ENCODE data around the gene ZNF324. TPM values are rescaled to one million over a fixed set of nuclear protein-coding genes. Genes with fewer than 3 reads are reported as not detected.

Gene ZNF324
- total and polyA plus RNA-seq, 2 of the 8 experiments (the other 6 are each of a cell fraction or from before 2014, with no cell fraction given), result 5.1 to 5.8 TPM

GRCh38 chr19:58471736-58472135 lies 4.9 kb downstream of the ZNF324 start:
- no peak overlapping the region for H3K4ac ChIP-seq (replicated peaks; ENCODE audit: insufficient read length, low read depth, low read length)
- H3K18ac ChIP-seq (ENCODE audit: extremely low read depth, low read length), result no peak overlapping the region
- H3K4me1 ChIP-seq (replicated peaks in 1 of 4; ENCODE audit: control insufficient read depth in 3 of 4, insufficient read depth in 4 of 4, low read length in 3 of 4), result peaks cover 0 to 5% (median 4%) of the 10 kb centered on the region in 4 experiments; a peak in 6 of 7 replicates
- TF ChIP-seq TCF12 (IDR thresholded peaks at IDR 0.05; ENCODE audit: low read depth, low read length) (no peak), EGR1 (IDR thresholded peaks at IDR 0.05; ENCODE audit: borderline replicate concordance, low read depth, low read length) (no peak), RXRA (IDR thresholded peaks at IDR 0.05; ENCODE audit: insufficient read depth, low read depth, low read length) (no peak), RFX5 (IDR thresholded peaks at IDR 0.05; ENCODE audit: borderline replicate concordance, low read depth, low read length) (no peak), CHD1 (IDR thresholded peaks at IDR 0.05; ENCODE audit: low read depth, low read length) (no peak), FOSL1 (IDR thresholded peaks at IDR 0.05; ENCODE audit: insufficient read depth, low read depth, low read length) (no peak), CHD2 (IDR thresholded peaks at IDR 0.05; ENCODE audit: low read length) (no peak), SRF (IDR thresholded peaks at IDR 0.05; ENCODE audit: low read depth, low read length) (no peak), KDM1A (IDR thresholded peaks at IDR 0.05; ENCODE audit: borderline replicate concordance, low read length) (no peak), CBX5 (IDR thresholded peaks at IDR 0.05; ENCODE audit: low read depth, low read length) (no peak), HDAC2 (IDR thresholded peaks at IDR 0.05; ENCODE audit: borderline replicate concordance in 1 of 2, low read depth in 2 of 2, low read length in 2 of 2) (no peak)
- 94% methylated on average over 28 of the region's 39 CpGs; no CpG with 5 or more reads in 1 of the 2 experiments for WGBS, 2 experiments (ENCODE audit: extremely low coverage in 1 of 2, insufficient coverage in 1 of 2, insufficient read length in 1 of 2, insufficient replicate concordance in 2 of 2, low coverage in 1 of 2, low lambda C conversion rate in 2 of 2, missing lambda C conversion rate in 1 of 2)
- no peak overlapping the region for H4K8ac ChIP-seq (ENCODE audit: extremely low read depth, insufficient read depth, low read length)
- H3K36me3 ChIP-seq (ENCODE audit: control insufficient read depth in 2 of 4, insufficient read depth in 4 of 4, low read length in 3 of 4), result peaks cover 2 to 7% (median 4%) of the 10 kb centered on the region in 4 experiments; a peak in 5 of 8 replicates
- H3K23me2 ChIP-seq (ENCODE audit: low read depth, low read length), result peaks cover 17% of the 10 kb centered on the region
- H2BK15ac ChIP-seq (ENCODE audit: low read length), result no peak overlapping the region
- no peak overlapping the region for H3K56ac ChIP-seq (replicated peaks; ENCODE audit: insufficient read length, low read depth, low read length)
- H3K79me1 ChIP-seq (ENCODE audit: low read depth, low read length), result peaks cover 6% of the 10 kb centered on the region; the same call in 1 of the 2 replicates
- no peak overlapping the region for H2BK5ac ChIP-seq (ENCODE audit: low read depth, low read length)
- H2BK20ac ChIP-seq (ENCODE audit: low read length), result no peak overlapping the region
- H3K27ac ChIP-seq (ENCODE audit: low read depth, low read length), result no peak overlapping the region
- no peak for FAIRE-seq
- no peak overlapping the region for H2BK12ac ChIP-seq (ENCODE audit: low read depth, low read length)
- peaks cover 6 to 12% of the 10 kb centered on the region in 2 experiments for H4K20me1 ChIP-seq (replicated peaks in 1 of 2; ENCODE audit: control insufficient read depth in 1 of 2, insufficient read depth in 2 of 2, low read length in 2 of 2)
- H3K9ac ChIP-seq (replicated peaks in 1 of 4; ENCODE audit: extremely low read depth in 1 of 4, low read depth in 3 of 4, low read length in 3 of 4), result no peak overlapping the region
- no peak overlapping the region for H4K5ac ChIP-seq (ENCODE audit: insufficient read length, low read depth, low read length)
- no peak overlapping the region for H2AK5ac ChIP-seq (ENCODE audit: low read depth, low read length)
- H3K4me3 ChIP-seq (ENCODE audit: extremely low read depth in 1 of 4, insufficient read depth in 2 of 4, low read depth in 3 of 4, low read length in 4 of 4), result no peak overlapping the region
- no peak overlapping the region for H4K91ac ChIP-seq (replicated peaks; ENCODE audit: insufficient read length, low read length)
- ChIA-PET POLR2A (ENCODE audit: partially characterized antibody) (no interaction called here), CTCF (ENCODE audit: partially characterized antibody) (no interaction called here)
- H3K23ac ChIP-seq (ENCODE audit: insufficient read length), result no peak overlapping the region
- no peaks in the 10 kb centered on the region; a peak in 2 of 7 replicates for H3K27me3 ChIP-seq (replicated peaks in 1 of 4; ENCODE audit: control insufficient read depth in 3 of 4, extremely low read depth in 1 of 4, insufficient read depth in 3 of 4, low read length in 3 of 4)
- H3K14ac ChIP-seq (ENCODE audit: insufficient read length), result no peak overlapping the region
- no peak overlapping the region for H3K4me2 ChIP-seq (ENCODE audit: insufficient read depth in 1 of 2, low read depth in 2 of 2, low read length in 2 of 2)
- no peak for DNase-seq (ENCODE audit: low read depth in 1 of 2, low spot score in 2 of 2)
- H2BK120ac ChIP-seq (replicated peaks; ENCODE audit: low read depth, low read length), result no peak overlapping the region
- H3K9me3 ChIP-seq (ENCODE audit: insufficient read depth in 2 of 2, low read depth in 1 of 2, low read length in 1 of 2), result no peaks in the 10 kb centered on the region
- H3K79me2 ChIP-seq (ENCODE audit: control insufficient read depth in 1 of 2, insufficient read depth in 2 of 2, low read length in 2 of 2), result no peaks in the 10 kb centered on the region
- H2AFZ ChIP-seq (ENCODE audit: low read length), result no peak overlapping the region
